ENCODE measurements around the gene EMX1.

EMX1 gene

GRCh38 chr2:72933646-72934151 is 16.4 kb downstream of the EMX1 start:
- DNase-seq (ENCODE audit: low read depth, low spot score) = no peak
- H3K4me1 ChIP-seq (ENCODE audit: control insufficient read depth, insufficient read depth, low read length) = peaks cover 5% of the 10 kb centered on the region; the same call in 1 of the 2 replicates
- no peaks in the 10 kb centered on the region for H3K9me3 ChIP-seq (ENCODE audit: control insufficient read depth, insufficient read depth, low read length)
- no peak overlapping the region for H3K27ac ChIP-seq (ENCODE audit: low read length)
- WGBS (ENCODE audit: insufficient coverage, insufficient read length) = no CpG with 5 or more reads among the region's 12 CpGs
- peaks cover 8% of the 10 kb centered on the region; the same call in 1 of the 2 replicates for H3K27me3 ChIP-seq (ENCODE audit: control insufficient read depth, insufficient read depth, low read length)
- no peaks in the 10 kb centered on the region; the same call in 1 of the 2 replicates for H3K36me3 ChIP-seq (ENCODE audit: control insufficient read depth, insufficient read depth, low read length)
- H3K4me3 ChIP-seq (ENCODE audit: low read length) = no peak overlapping the region

GRCh38 chr2:72934683-72935610 is 17.6 kb downstream of the EMX1 start:
- no peak for DNase-seq (ENCODE audit: low read depth, low spot score)
- no peaks in the 10 kb centered on the region for H3K9me3 ChIP-seq (ENCODE audit: control insufficient read depth, insufficient read depth, low read length)
- H3K4me3 ChIP-seq (ENCODE audit: low read length) = no peak overlapping the region
- no peak overlapping the region for H3K27ac ChIP-seq (ENCODE audit: low read length)
- no CpG with 5 or more reads among the region's 14 CpGs for WGBS (ENCODE audit: insufficient coverage, insufficient read length)
- no peaks in the 10 kb centered on the region; the same call in 1 of the 2 replicates for H3K36me3 ChIP-seq (ENCODE audit: control insufficient read depth, insufficient read depth, low read length)
- H3K27me3 ChIP-seq (ENCODE audit: control insufficient read depth, insufficient read depth, low read length) = peaks cover 2% of the 10 kb centered on the region; the same call in 1 of the 2 replicates
- peaks cover 5% of the 10 kb centered on the region for H3K4me1 ChIP-seq (ENCODE audit: control insufficient read depth, insufficient read depth, low read length)

GRCh38 chr2:72935611-72935957 is 18.3 kb downstream of the EMX1 start:
- no peak for DNase-seq (ENCODE audit: low read depth, low spot score)
- Histone ChIP-seq H3K36me3 (ENCODE audit: control insufficient read depth, insufficient read depth, low read length) (no peaks in the 10 kb centered on the region; the same call in 1 of the 2 replicates), H3K9me3 (ENCODE audit: control insufficient read depth, insufficient read depth, low read length) (no peaks in the 10 kb centered on the region), H3K4me1 (ENCODE audit: control insufficient read depth, insufficient read depth, low read length) (peaks cover 5% of the 10 kb centered on the region), H3K27me3 (ENCODE audit: control insufficient read depth, insufficient read depth, low read length) (no peaks in the 10 kb centered on the region), H3K4me3 (ENCODE audit: low read length) (no peak overlapping the region), H3K27ac (ENCODE audit: low read length) (no peak overlapping the region)
- no CpG with 5 or more reads among the region's 2 CpGs for WGBS (ENCODE audit: insufficient coverage, insufficient read length)

- no CpG with 5 or more reads among the region's 19 CpGs for WGBS (ENCODE audit: insufficient coverage, insufficient read length)
Observed at GRCh38 chr2:72936660-72937355, 19.5 kb downstream of the EMX1 start.

GRCh38 chr2:72937356-72937669 is 20.0 kb downstream of the EMX1 start:
- WGBS (ENCODE audit: insufficient coverage, insufficient read length) = no CpG with 5 or more reads among the region's 15 CpGs

More at GRCh38 chr2:72936660-72937355, 19.5 kb downstream of the EMX1 start:
- Histone ChIP-seq H3K27me3 (ENCODE audit: control insufficient read depth, insufficient read depth, low read length) (no peaks in the 10 kb centered on the region), H3K27ac (ENCODE audit: low read length) (no peak overlapping the region), H3K36me3 (ENCODE audit: control insufficient read depth, insufficient read depth, low read length) (no peaks in the 10 kb centered on the region), H3K4me3 (ENCODE audit: low read length) (no peak overlapping the region), H3K4me1 (ENCODE audit: control insufficient read depth, insufficient read depth, low read length) (peaks cover 11% of the 10 kb centered on the region), H3K9me3 (ENCODE audit: control insufficient read depth, insufficient read depth, low read length) (no peaks in the 10 kb centered on the region)
- DNase-seq (ENCODE audit: low read depth, low spot score) = no peak

GRCh38 chr2:72938455-72938854 is 21.1 kb downstream of the EMX1 start:
- Histone ChIP-seq H3K36me3 (ENCODE audit: control insufficient read depth, insufficient read depth, low read length) (no peaks in the 10 kb centered on the region), H3K27ac (ENCODE audit: low read length) (no peak overlapping the region), H3K4me1 (ENCODE audit: control insufficient read depth, insufficient read depth, low read length) (peaks cover 11% of the 10 kb centered on the region), H3K27me3 (ENCODE audit: control insufficient read depth, insufficient read depth, low read length) (no peaks in the 10 kb centered on the region), H3K9me3 (ENCODE audit: control insufficient read depth, insufficient read depth, low read length) (no peaks in the 10 kb centered on the region), H3K4me3 (ENCODE audit: low read length) (no peak overlapping the region)
- no peak for DNase-seq (ENCODE audit: low read depth, low spot score)
- no CpG with 5 or more reads among the region's 5 CpGs for WGBS (ENCODE audit: insufficient coverage, insufficient read length)

More at GRCh38 chr2:72937356-72937669, 20.0 kb downstream of the EMX1 start:
- no peaks in the 10 kb centered on the region for H3K9me3 ChIP-seq (ENCODE audit: control insufficient read depth, insufficient read depth, low read length)
- no peaks in the 10 kb centered on the region for H3K36me3 ChIP-seq (ENCODE audit: control insufficient read depth, insufficient read depth, low read length)
- H3K27me3 ChIP-seq (ENCODE audit: control insufficient read depth, insufficient read depth, low read length) = no peaks in the 10 kb centered on the region
- DNase-seq (ENCODE audit: low read depth, low spot score) = no peak
- H3K27ac ChIP-seq (ENCODE audit: low read length) = no peak overlapping the region
- H3K4me3 ChIP-seq (ENCODE audit: low read length) = no peak overlapping the region
- H3K4me1 ChIP-seq (ENCODE audit: control insufficient read depth, insufficient read depth, low read length) = peaks cover 11% of the 10 kb centered on the region

GRCh38 chr2:72940361-72940760 is 23.0 kb downstream of the EMX1 start:
- Histone ChIP-seq H3K27me3 (ENCODE audit: control insufficient read depth, insufficient read depth, low read length) (no peaks in the 10 kb centered on the region), H3K9me3 (ENCODE audit: control insufficient read depth, insufficient read depth, low read length) (no peaks in the 10 kb centered on the region), H3K27ac (ENCODE audit: low read length) (no peak overlapping the region), H3K36me3 (ENCODE audit: control insufficient read depth, insufficient read depth, low read length) (0 out of 2 replicates have a peak, but pooled peaks cover 2% of the 10 kb centered on the region), H3K4me1 (ENCODE audit: control insufficient read depth, insufficient read depth, low read length) (peaks cover 11% of the 10 kb centered on the region), H3K4me3 (ENCODE audit: low read length) (no peak overlapping the region)
- no CpG with 5 or more reads among the region's 6 CpGs for WGBS (ENCODE audit: insufficient coverage, insufficient read length)
- DNase-seq (ENCODE audit: low read depth, low spot score) = no peak

- no CpG with 5 or more reads among the region's 6 CpGs for WGBS (ENCODE audit: insufficient coverage, insufficient read length)
- no peak overlapping the region for H3K4me3 ChIP-seq (ENCODE audit: low read length)
- no peaks in the 10 kb centered on the region for H3K9me3 ChIP-seq (ENCODE audit: control insufficient read depth, insufficient read depth, low read length)
- DNase-seq (ENCODE audit: low read depth, low spot score) = no peak
- H3K36me3 ChIP-seq (ENCODE audit: control insufficient read depth, insufficient read depth, low read length) = 0 out of 2 replicates have a peak, but pooled peaks cover 2% of the 10 kb centered on the region
- H3K27me3 ChIP-seq (ENCODE audit: control insufficient read depth, insufficient read depth, low read length) = no peaks in the 10 kb centered on the region
- no peak overlapping the region for H3K27ac ChIP-seq (ENCODE audit: low read length)
- H3K4me1 ChIP-seq (ENCODE audit: control insufficient read depth, insufficient read depth, low read length) = peaks cover 11% of the 10 kb centered on the region
Observed at GRCh38 chr2:72940786-72941185, 23.5 kb downstream of the EMX1 start.

GRCh38 chr2:72942293-72942692 is 25.0 kb downstream of the EMX1 start:
- no peaks in the 10 kb centered on the region for H3K9me3 ChIP-seq (ENCODE audit: control insufficient read depth, insufficient read depth, low read length)
- no CpG with 5 or more reads among the region's 8 CpGs for WGBS (ENCODE audit: insufficient coverage, insufficient read length)
- DNase-seq (ENCODE audit: low read depth, low spot score) = no peak
- 0 out of 2 replicates have a peak, but pooled peaks cover 2% of the 10 kb centered on the region for H3K36me3 ChIP-seq (ENCODE audit: control insufficient read depth, insufficient read depth, low read length)
- H3K4me1 ChIP-seq (ENCODE audit: control insufficient read depth, insufficient read depth, low read length) = peaks cover 7% of the 10 kb centered on the region
- H3K4me3 ChIP-seq (ENCODE audit: low read length) = no peak overlapping the region
- no peaks in the 10 kb centered on the region for H3K27me3 ChIP-seq (ENCODE audit: control insufficient read depth, insufficient read depth, low read length)
- no peak overlapping the region for H3K27ac ChIP-seq (ENCODE audit: low read length)

GRCh38 chr2:72942881-72943418 is 25.6 kb downstream of the EMX1 start:
- no peak overlapping the region for H3K27ac ChIP-seq (ENCODE audit: low read length)
- no peaks in the 10 kb centered on the region for H3K27me3 ChIP-seq (ENCODE audit: control insufficient read depth, insufficient read depth, low read length)
- H3K36me3 ChIP-seq (ENCODE audit: control insufficient read depth, insufficient read depth, low read length) = 0 out of 2 replicates have a peak, but pooled peaks cover 2% of the 10 kb centered on the region
- H3K4me3 ChIP-seq (ENCODE audit: low read length) = no peak overlapping the region
- no CpG with 5 or more reads among the region's 8 CpGs for WGBS (ENCODE audit: insufficient coverage, insufficient read length)
- DNase-seq (ENCODE audit: low read depth, low spot score) = no peak
- peaks cover 6% of the 10 kb centered on the region for H3K4me1 ChIP-seq (ENCODE audit: control insufficient read depth, insufficient read depth, low read length)
- no peaks in the 10 kb centered on the region for H3K9me3 ChIP-seq (ENCODE audit: control insufficient read depth, insufficient read depth, low read length)
